Measurements from ENCODE around the gene ZNF577. TPM values are rescaled to one million over a fixed set of nuclear protein-coding genes. Genes with fewer than 3 reads are reported as not detected.

The ZNF577 gene
- total and polyA plus RNA-seq, 2 of the 13 experiments (the other 11 are each of a cell fraction or from before 2014, with no cell fraction given), result 5.7 to 7.6 TPM

DNA sequence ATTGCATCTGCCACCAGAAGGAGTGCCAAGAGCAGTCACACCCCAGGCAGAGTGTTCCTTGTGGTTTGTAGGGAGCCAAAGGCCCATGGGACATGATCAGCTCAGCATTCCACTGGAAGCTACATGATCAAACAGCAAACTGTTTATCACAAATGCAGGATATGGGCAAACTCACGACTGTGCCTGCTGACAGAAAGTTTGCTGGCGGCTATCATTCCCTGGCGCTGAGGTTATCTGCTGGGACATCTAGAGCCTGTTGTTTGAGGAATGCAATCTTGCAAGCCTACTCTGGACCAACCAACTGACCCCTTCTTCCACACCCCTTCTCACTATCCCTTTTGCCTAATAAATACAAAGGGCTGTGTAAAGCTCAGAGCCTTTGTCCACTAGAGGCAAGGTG is 31.9 kb upstream of the ZNF577 start:
- H3K27me3 ChIP-seq (ENCODE audit: control insufficient read depth in 1 of 2, insufficient read depth in 2 of 2, low read length in 2 of 2), result no peaks in the 10 kb centered on the region
- no peak overlapping the region for H3K4me2 ChIP-seq (ENCODE audit: low read depth, low read length)
- ATAC-seq (no peak), FAIRE-seq (no peak), DNase-seq (ENCODE audit: low spot score) (no peak)
- H3K4me1 ChIP-seq (ENCODE audit: insufficient read depth, low read length), result peaks cover under 1% of the 10 kb centered on the region; the same call in 1 of the 2 replicates
- no peak overlapping the region for H2AFZ ChIP-seq (ENCODE audit: low read length)
- intact Hi-C loops (cut with micrococcal nuclease; ENCODE audit: unreplicated experiment), result loop anchor here (10.0 kb wide), 1 partner anchor 85 kb away; the partner anchor contains the start of gene ZNF615
- POLR2A ChIA-PET, result no interaction called here
- no peak overlapping the region for H3K4me3 ChIP-seq (replicated peaks in 1 of 3; ENCODE audit: insufficient read depth in 1 of 3, low read depth in 2 of 3, low read length in 3 of 3)
- WGBS (ENCODE audit: low lambda C conversion rate), result 67% methylated on average over 3 of the region's 3 CpGs
- no peak overlapping the region for H3K27ac ChIP-seq (ENCODE audit: extremely low read length, insufficient read depth, low read length)
- no peaks in the 10 kb centered on the region for H3K79me2 ChIP-seq (ENCODE audit: insufficient read depth, low read length)
- peaks cover 89% of the 10 kb centered on the region for H3K9me3 ChIP-seq (ENCODE audit: low read length)
- no peak overlapping the region for H3K9ac ChIP-seq (ENCODE audit: insufficient read depth, low read depth, low read length)
- in situ Hi-C loops (cut with HindIII; ENCODE audit: extremely low pct_ligation_motif_present, low pct_unique_long_range_greater_than_20kb), result no loop called here
- no peaks in the 10 kb centered on the region for H3K36me3 ChIP-seq (replicated peaks in 1 of 2; ENCODE audit: control insufficient read depth in 1 of 2, insufficient read depth in 2 of 2, low read length in 2 of 2)
- no TSS peak for BruUV-seq (replicated peaks)
- CTCF ChIA-PET (ENCODE audit: low intra/inter-chr PET ratio, low total read pairs), result no interaction called here
- TF ChIP-seq, protein P1, sequence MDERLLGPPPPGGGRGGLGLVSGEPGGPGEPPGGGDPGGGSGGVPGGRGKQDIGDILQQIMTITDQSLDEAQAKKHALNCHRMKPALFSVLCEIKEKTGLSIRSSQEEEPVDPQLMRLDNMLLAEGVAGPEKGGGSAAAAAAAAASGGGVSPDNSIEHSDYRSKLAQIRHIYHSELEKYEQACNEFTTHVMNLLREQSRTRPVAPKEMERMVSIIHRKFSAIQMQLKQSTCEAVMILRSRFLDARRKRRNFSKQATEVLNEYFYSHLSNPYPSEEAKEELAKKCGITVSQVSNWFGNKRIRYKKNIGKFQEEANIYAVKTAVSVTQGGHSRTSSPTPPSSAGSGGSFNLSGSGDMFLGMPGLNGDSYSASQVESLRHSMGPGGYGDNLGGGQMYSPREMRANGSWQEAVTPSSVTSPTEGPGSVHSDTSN (CRISPR knock-in tag; IDR thresholded peaks at IDR 0.05), result no peak
- TF ChIP-seq MEF2D (CRISPR knock-in tag; IDR thresholded peaks at IDR 0.05), result no peak
- no peak for TF ChIP-seq SRY (CRISPR knock-in tag; IDR thresholded peaks at IDR 0.05)
- no peak for TF ChIP-seq ZNF879 (CRISPR knock-in tag; IDR thresholded peaks at IDR 0.05)
- TF ChIP-seq DNMT1 (CRISPR knock-in tag; IDR thresholded peaks at IDR 0.05), result no peak
- no peaks in the 10 kb centered on the region for H4K20me1 ChIP-seq (ENCODE audit: insufficient read depth, low read length)

DNA sequence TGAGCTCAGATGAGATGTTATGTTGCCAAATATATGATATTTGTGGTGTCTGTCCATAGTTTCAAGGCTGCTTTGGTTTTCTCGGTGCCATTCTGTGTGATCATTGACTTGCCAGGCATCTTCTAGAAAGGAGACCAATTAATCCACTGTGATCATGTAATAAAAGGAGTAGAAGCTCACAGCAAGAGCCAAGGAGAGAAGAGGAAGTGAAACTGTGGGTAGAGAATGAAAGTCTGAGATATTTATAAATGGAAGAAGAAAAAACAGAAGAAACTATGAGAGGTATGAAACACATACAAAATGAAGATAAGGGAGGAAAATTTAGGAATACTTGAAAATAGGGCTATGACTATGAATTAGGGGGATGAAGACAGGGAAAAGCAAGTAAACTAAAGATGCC is 28.4 kb upstream of the ZNF577 start:
- FAIRE-seq, result no peak
- Histone ChIP-seq H3K4me2 (ENCODE audit: low read depth, low read length) (no peak overlapping the region), H3K36me3 (replicated peaks in 1 of 2; ENCODE audit: control insufficient read depth in 1 of 2, insufficient read depth in 2 of 2, low read length in 2 of 2) (no peaks in the 10 kb centered on the region), H2AFZ (ENCODE audit: low read length) (no peak overlapping the region), H3K9ac (ENCODE audit: insufficient read depth, low read depth, low read length) (no peak overlapping the region), H3K27ac (ENCODE audit: extremely low read length, insufficient read depth, low read length) (no peak overlapping the region), H3K27me3 (ENCODE audit: control insufficient read depth in 1 of 2, insufficient read depth in 2 of 2, low read length in 2 of 2) (no peaks in the 10 kb centered on the region), H3K4me3 (replicated peaks in 1 of 3; ENCODE audit: insufficient read depth in 1 of 3, low read depth in 2 of 3, low read length in 3 of 3) (no peak overlapping the region), H3K4me1 (ENCODE audit: insufficient read depth, low read length) (no peaks in the 10 kb centered on the region), H3K79me2 (ENCODE audit: insufficient read depth, low read length) (no peaks in the 10 kb centered on the region), H3K9me3 (ENCODE audit: low read length) (peaks cover 89% of the 10 kb centered on the region), H4K20me1 (ENCODE audit: insufficient read depth, low read length) (no peaks in the 10 kb centered on the region)
- no peak for TF ChIP-seq ISX (CRISPR knock-in tag; conservative IDR thresholded peaks at IDR 0.05)
- TF ChIP-seq RXRA (CRISPR knock-in tag; IDR thresholded peaks at IDR 0.05), result no peak
- no peak for TF ChIP-seq KDM4B (CRISPR knock-in tag; IDR thresholded peaks at IDR 0.05)
- TF ChIP-seq, protein P2, sequence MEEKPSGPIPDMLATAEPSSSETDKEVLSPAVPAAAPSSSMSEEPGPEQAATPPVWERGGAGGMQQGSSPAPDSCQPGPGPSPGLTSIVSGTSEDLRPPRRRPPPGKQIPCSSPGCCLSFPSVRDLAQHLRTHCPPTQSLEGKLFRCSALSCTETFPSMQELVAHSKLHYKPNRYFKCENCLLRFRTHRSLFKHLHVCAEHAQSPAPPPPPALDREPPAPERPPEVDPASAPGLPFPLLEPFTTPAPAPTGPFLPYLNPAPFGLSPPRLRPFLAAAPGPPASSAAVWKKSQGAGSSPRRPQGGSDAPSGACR (CRISPR knock-in tag; IDR thresholded peaks at IDR 0.05), result no peak
- no peak for TF ChIP-seq MAFF (IDR thresholded peaks at IDR 0.05; ENCODE audit: low read depth, low read length)
- no peak for TF ChIP-seq ZSCAN21 (CRISPR knock-in tag; IDR thresholded peaks at IDR 0.05; ENCODE audit: borderline replicate concordance)
- TF ChIP-seq, protein P3, sequence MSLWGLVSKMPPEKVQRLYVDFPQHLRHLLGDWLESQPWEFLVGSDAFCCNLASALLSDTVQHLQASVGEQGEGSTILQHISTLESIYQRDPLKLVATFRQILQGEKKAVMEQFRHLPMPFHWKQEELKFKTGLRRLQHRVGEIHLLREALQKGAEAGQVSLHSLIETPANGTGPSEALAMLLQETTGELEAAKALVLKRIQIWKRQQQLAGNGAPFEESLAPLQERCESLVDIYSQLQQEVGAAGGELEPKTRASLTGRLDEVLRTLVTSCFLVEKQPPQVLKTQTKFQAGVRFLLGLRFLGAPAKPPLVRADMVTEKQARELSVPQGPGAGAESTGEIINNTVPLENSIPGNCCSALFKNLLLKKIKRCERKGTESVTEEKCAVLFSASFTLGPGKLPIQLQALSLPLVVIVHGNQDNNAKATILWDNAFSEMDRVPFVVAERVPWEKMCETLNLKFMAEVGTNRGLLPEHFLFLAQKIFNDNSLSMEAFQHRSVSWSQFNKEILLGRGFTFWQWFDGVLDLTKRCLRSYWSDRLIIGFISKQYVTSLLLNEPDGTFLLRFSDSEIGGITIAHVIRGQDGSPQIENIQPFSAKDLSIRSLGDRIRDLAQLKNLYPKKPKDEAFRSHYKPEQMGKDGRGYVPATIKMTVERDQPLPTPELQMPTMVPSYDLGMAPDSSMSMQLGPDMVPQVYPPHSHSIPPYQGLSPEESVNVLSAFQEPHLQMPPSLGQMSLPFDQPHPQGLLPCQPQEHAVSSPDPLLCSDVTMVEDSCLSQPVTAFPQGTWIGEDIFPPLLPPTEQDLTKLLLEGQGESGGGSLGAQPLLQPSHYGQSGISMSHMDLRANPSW (CRISPR knock-in tag; IDR thresholded peaks at IDR 0.05; ENCODE audit: borderline replicate concordance), result no peak
- TF ChIP-seq ZNF556 (CRISPR knock-in tag; IDR thresholded peaks at IDR 0.05; ENCODE audit: borderline replicate concordance), result no peak
- 26% methylated on average over 1 of the region's 1 CpG for WGBS (ENCODE audit: low lambda C conversion rate)
- in situ Hi-C loops (cut with HindIII; ENCODE audit: extremely low pct_ligation_motif_present, low pct_unique_long_range_greater_than_20kb), result no loop called here
- intact Hi-C loops (cut with micrococcal nuclease; ENCODE audit: unreplicated experiment), result no loop called here
- BruUV-seq (replicated peaks), result no TSS peak
- ChIA-PET POLR2A (no interaction called here), CTCF (ENCODE audit: low intra/inter-chr PET ratio, low total read pairs) (no interaction called here)
- DNase-seq (ENCODE audit: low spot score), result no peak
- no peak for ATAC-seq
